Activated CD8-positive, alpha-beta memory T cell treated with anti-CD3 and anti-CD28 coated beads, Interleukin-2, amount 50 U/mL, for 4 hours (primary cell): ENCODE measurements around the gene MCTP2.

Experiments
- DNase-seq: peaks from one replicate; pipeline ENCODE4 v3.0.0-alpha.2; 2020

Gene MCTP2

DNA sequence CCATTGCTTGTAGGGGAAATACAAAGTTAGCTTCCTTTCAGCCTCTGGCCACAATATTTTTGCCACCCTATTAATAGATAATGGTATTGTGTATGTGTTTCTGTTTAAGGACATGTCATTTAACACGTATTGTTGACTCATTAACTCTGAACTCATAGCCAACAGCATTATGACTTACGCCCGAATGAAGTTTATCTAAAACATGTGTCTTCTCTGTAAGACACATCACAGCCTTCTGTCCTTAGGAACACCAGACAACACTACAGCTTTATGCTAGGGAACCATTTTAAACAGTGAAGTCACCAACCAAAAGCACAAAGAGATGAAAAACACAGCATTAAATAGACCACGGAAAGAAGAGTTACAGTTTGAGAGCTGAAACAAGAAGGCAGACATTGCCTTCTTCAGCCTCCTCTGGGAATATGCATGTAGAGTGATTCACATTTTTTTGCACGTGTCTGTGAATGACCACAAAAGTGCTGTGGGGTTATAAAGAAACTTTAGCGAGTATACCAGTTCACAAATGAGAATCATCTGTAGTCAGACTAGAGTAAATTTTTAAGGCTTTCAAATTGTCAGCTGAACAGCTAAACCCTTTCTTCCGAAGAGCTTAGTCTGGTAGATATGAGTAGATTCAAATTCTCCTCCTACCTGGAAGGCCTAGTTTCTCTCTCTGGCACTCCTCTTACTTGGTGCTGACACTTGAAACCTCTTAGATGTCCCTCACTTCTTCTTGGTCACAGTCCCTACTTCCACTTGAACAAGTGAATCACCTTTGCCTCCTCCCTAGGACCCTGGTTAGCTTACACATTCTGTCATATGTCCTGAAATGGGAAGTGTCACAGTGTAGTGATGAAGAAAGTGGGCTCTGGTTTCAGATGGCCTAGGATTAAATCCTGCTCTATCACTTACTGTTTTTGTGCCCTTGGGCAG, 32.2 kb downstream of the MCTP2 start:
- no peak for DNase-seq

DNA sequence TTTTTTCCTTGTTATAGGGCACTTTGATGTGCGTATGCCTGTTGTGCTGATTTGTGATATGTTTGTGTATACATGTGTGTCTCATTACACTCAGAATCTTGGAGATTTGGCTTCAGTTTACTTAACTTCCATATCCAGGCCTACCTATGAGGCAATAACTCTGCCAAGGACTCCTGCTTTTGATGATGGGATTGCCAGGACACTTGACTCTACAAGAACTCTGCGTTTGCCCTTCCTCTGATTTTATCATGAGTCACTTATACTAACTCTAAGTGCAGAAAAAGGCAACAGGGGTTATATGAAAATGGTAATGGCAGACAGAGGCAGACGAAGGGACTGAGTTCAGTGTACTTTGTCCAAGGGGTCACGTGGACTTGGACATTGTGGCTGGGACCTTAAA, 33.6 kb downstream of the MCTP2 start:
- no peak for DNase-seq

DNA sequence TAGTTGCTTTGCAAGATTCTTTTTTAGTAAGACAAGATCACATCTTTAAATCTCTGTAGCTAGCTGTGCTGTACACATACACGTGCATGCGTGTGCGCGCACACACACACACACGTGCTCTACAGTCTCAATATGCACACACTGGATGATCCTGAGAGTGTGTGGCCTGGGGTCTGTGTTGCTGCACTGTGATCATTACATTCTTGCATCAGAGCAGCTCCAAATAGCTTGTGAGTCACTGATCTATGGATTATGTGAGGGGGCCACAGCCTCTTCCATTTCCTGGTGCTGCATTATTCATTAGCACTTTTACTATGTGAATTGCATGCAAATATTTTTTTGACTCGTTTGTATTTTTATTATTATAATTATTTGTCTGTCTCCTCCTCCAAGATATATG, 34.6 kb downstream of the MCTP2 start:
- DNase-seq, result no peak

DNA sequence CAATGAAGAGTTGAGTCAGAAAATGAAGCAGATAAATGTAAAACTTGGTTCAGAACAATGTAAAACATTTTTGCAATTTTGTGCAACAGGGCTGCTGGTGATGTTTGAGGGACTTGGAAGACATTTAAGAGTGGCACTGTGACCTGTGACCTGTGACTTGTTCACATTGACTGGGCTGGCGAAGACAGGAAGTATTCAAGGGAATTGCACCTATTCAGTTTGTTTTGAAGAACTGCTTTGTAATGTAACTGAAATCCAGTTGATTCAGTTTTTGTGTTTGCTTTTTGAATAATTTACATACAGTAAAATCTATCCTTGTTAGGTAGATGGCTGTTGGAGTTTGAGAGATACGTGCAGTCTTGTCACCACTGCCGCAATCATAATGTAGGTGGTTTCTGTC, 35.4 kb downstream of the MCTP2 start:
- DNase-seq, result no peak

DNA sequence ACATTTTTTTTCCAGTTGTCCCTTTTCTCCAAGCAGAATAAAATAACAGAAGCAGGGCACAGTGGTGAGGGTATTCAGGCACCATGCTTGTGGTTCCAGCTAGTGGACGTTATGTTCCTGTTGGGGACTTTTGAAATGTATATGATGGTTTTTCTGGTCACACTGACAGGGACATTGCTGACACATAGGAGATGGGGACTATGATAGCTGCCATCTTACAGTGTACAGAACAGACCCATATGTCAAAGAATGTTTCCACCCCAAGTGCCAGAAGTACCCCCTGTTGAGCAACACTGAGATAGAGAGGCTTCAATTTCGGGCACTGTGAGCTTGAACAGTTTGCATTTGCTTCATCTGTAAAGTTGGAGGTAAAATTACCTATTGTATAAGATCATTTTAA, 38.6 kb downstream of the MCTP2 start:
- no peak for DNase-seq

DNA sequence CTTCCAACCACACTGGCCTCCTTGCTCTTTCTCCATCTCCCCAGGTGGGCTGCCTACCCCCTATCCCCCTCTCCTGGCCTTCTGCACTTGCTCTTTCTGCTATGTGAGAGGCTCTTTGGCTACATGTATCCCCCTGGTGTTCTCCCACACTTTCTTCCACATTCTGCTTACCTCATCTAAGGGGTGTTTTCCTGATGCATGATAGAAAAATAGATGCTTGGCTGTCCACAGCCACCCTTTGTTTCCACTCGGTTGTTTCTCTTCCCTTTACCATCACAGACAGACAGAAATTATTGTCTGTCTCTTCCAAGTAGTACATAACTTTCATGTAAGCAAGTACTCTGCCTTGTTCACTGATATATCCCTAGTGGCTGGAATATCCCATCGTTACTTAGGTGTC, 39.2 kb downstream of the MCTP2 start:
- DNase-seq, result no peak

DNA sequence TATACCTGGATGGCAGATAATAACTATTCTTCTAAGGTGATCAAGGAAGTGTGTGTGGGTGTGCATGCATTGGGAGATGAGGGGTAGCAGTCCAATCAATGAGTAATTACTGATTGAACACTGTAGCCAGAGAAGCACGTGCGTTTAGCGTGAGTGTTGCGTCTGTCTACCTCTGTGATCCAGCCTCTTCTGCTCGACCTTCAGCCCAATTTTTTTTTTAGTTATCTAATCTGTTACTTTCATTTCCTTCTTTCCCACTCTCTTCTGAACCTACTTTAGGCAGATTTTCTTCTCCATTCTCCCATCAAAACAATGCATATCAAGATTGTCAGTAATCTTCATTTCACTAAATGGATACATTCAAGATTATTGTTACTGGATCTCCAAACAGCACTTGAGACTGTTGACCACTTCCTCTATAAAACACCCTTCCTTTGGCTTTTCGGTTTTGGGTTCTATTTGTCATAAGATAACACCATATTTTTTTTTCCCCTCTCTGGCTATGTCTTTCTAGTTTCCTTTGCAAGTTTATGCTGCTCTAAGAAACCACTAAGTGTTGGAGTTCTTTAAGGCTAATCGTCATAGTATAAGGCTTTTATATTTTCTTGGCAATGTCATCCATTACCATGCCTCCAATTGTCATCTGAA, 41.0 kb downstream of the MCTP2 start:
- DNase-seq, result no peak

DNA sequence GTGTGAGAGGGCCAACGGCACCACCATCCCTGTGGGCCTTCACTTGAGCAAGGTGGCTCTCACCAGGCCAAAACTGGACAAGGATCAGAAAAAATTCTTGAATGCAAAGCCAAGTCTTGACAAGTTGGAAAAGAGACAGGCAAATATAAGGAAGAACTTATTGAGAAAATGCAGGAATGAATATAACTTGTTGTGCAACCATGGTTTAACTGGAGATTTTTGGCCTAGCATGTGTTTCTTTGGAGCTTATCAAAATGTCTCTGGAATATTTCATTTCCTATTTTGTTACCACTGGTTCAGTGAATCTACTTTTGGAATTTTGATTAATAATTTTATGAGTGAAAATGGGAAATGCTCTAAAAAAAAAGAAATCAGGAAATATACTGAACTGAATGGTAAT, 42.5 kb downstream of the MCTP2 start:
- DNase-seq, result no peak

DNA sequence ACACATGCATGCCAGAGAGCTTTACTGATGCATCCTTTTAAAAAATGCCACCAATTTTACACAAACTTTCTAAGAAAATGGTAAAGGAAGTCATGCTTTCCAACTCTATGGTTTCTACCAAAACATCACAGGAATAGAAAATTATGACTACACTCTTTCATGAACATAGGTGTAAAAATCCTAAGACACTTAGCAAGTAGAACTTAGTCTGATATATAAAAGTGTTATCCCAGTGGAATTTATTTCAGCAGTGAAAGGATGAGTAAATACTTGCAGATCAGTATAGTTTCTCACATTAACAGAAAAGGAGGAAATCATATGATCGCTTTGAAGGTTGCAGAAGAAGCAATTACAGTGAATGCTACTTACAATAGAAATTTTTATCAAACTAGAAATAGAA, 43.4 kb downstream of the MCTP2 start:
- no peak for DNase-seq

DNA sequence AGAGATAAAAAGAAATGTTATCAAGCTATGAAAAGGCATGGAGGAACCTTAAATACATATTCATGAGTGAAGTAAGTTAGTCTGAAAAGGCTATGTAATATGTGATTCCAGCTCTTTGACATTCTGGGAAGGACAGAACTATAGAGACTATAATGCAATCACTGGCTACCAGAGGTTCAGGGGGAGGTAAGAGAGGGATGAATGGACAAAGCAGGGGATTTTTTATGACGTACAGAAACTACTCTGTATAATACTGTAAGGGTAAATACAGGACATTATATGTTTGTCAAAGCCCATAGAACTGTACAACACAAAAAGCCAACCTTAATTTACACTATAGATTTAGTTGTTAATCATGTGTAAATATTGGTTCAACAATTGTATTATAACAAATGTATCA, 46.1 kb downstream of the MCTP2 start:
- DNase-seq, result no peak

DNA sequence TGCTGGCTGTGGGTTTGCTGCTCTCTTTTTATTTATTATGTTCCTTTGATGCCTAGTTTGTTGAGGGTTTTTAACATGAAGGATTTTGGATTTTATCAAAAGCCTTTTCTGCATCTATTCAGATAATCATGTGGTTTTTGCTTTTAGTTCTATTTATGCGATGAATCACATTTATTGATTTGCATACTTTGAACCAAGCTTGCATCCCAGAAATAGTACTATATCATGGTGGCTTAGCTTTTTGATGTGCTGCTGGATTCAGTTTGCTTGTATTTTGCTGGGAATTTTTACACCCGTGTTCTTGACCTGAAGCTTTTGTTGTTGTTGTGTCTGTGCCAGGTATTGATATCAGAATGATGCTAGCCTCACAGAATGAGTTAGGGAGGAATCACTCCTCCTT, 48.4 kb downstream of the MCTP2 start:
- no peak for DNase-seq

DNA sequence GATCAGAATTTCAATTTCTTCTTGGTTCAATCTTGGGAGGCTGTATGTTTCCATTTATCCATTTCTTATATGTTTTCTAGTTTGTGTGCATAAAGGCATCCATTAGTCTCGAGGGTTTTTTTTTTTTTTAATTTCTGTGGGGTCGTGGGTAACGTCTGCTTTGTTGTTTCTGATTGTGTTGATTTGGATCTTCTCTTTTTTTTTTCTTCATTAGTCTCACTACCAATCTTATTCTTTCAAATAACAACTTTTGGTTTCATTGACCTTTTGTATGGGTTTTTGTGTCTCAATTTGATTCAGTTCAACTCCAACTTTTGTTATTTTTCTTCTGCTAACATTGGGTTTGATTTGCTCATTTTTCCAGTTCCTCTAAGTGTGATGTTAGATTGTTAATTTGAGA, 48.9 kb downstream of the MCTP2 start:
- DNase-seq, result no peak

DNA sequence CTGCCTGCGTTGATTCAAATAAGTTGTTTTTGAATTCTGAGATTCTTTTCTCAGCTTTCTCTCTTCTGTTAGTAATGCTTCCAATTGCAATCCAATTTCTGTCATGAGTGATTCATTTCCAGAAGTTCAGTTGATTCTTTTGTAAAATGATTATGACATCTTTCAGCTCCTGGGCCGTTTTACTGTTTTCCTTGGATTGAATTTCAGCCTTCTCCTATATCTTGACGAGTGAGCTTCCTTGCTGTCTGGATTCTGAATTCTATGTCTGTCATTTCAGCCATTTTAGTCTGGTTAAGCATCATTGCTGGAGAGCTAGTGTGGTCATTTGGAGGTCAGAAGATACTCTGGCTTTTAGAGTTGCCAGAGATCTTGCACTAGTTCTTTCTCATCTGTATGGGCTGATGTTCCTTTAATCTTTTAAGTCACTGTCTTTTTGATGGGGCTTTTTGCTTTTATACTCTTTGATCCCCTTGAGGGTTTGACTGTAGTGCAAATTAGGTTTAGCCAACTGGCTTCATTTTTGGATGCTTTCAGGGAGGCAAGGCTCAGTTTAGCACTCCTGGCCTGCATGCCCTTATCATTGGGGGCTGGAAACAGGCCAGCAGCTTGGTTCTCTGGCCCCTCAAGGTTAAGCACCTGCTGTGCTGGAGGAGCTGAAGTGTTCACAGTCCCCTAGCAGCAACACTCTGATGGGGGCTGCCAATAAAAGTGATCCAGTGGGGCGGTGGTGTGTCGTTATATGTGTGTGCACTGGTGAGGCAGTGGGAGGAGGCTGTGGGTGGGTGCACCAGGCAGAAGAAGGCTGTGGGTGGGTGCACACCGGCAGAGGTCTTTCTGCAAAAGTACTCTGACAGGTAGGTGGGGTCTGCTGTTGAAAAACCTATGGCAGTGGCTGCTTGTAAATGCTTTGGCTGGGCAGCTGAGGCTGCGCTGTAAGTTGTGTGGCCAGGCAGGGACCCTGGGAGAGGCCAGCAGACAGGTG, 51.2 kb downstream of the MCTP2 start:
- DNase-seq, result no peak

DNA sequence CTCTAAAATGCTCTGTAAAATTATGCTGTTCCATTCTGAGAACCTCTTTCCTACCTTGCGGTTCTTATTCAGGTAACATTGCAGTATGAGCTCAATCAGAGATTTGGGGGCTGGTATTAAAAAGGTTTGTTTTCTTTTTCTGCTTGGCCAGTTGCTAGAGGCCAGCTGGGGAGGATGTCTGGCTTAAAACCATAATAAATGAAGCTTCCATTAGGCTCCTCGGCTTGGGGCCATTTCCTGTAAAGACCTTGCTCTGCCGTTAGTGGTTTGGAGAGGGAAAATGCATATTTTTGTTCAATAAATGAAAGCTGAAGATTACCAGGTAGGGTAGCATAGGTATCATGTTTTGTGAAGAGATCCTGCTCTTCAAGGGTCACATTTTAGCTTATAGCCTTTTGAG, 55.2 kb downstream of the MCTP2 start:
- no peak for DNase-seq

DNA sequence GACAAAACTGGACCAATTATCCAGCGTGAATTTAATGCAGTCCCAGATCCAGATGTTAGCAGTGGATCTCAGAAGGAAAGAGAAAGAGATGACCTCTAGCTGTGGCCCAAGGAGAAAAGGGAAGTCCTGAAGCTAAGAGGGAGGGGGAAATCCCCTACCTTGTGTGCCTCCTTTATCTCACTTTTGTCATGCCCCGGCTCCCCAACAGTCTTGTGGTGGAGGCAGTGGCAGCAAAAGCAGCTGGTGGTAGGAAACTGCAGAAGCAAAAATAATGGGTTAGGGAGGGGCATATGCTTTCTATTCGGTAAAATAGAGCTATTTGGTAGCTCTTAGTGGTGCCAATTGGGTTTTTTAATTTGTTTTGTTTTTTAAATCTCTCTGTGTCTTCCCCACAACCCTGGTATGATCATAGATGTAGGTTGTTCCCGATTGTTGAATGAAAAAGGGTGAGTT, 56.5 kb downstream of the MCTP2 start:
- peak; percentile 29 for DNase-seq

DNA sequence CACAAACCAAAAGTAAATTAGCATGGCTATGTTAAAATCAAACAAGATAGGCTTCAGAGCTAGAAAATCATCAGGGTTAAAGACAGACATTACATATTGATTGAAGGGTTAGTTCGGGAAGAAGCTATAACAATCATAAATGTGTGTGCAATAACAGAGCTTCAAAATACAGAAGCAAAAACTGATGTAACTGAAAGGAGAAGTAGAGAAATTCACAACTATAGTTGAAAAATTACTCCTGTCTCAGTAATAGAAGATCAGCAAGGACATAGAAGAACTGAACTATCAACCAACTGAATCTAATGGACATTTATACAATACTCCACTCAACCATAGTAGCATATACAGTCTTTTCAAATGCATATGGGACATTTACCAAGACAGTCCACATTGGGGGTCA, 59.4 kb downstream of the MCTP2 start:
- DNase-seq, result no peak

DNA sequence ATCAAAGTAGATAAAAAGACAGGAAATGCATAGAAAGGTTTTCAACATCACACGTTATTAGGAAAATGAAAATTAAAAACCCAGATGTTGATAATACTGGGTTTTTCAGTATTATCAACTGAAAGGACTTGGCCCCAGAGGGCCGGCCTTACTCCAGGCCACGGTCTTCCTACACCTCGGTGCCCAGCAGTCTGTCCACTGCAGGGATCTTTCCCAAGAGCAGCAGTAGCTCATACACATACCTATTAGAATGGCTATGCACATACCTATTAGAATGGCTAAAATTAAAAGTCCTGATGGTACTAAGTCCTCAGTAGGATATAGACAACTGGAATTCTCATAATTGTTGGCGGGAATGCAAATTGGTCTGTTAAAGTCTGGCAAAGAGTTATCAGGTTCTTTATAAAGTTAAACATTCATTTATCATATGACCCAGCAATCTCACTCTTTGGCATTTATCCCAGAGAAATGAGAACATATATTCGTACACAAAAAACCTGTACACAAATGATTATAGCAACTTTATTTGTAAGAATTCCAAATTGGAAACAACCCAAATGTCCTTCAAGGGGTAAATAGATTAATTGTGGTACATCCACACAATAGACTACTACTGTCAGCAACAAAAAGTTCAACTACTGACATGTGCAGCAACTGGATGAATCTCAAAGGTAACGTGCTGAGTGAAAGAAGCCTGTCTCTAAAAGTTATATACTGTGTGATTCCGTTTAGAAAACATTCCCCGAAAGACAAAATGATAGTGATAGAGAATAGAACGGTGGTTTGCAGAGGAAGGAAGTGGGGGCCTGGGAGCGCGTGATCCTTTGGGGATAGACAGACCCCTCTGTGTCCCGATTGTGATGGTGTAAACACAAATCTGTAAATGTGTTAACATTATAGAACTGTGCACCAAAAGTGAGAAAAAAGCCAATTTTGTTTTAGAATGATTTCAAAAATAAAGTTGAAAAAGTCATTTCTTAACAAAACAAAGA, 62.3 kb downstream of the MCTP2 start:
- no peak for DNase-seq

DNA sequence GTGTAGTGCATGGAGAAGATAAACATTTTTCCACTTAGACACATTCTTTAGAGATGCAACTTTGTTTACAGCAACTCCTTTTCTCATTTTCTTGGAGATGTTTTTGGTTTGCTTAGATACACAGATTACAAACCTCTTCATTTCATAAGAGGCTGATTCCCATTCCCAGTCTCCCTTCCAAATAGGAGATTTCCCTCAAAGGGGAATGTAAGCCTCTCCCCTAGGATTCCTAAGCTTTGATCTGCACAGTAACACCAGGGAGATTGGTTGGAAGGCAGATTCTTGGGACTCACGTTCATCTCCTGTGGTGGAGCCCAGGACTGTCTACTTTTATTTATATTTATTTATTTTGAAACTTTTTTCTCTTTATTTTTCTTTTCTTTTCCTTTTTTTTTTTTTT, 63.2 kb downstream of the MCTP2 start:
- DNase-seq, result no peak

DNA sequence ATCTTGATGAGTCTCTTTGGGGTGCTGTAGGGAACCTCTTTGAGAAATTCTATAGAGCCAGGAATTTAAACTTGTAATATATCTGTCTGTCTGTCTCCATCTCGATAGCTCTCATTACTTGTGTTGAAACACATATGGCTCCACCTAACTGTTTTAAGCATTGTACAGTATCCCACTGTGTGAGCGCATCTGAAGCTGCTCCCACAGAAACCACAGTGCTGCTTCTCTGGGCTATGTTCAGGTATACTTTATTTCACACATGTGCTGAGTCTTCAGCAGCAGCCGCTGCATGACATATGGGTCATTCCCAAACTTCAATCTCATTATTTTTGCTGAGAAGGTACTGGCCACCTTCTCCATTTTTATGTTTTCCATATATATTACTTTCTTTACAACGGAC, 63.9 kb downstream of the MCTP2 start:
- DNase-seq, result no peak

DNA sequence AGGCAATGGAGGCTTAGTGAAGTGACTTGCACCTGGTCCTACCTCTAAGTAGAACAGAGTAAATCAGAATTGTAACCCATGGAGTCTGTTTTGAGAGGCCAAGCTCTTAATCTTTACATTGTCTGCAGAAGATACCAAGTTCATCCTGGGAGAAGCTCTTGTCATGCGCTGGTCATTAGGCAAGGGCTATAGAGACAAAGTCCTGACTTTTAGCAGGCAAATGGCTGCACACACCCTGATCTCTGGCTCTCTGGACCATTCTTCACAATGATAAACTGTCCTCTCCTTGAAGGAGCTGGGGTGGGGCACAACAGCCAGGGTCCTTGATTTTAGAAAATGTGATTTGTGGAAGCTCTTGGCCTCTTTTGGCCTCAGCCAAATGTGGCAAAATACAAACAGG, 65.4 kb downstream of the MCTP2 start:
- DNase-seq, result no peak

DNA sequence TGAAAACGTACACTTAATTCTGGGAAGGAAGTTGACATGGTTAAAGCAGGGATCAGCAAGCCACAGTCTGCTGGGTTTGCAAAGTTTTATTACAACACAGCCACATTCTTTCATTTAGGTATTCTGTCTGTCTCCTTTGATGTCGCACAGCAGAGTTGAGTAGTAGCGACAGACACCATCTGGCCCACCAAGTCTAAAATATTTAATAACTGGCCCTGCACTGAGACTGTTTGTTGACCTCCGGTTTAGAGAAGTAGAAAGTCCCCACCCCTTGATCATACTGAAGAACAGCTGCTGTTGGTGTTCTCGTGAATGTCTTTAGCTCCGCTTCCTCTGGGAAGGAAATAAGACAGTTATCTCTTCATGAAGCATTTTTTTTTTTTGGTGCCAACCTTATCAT, 66.2 kb downstream of the MCTP2 start:
- DNase-seq, result no peak

DNA sequence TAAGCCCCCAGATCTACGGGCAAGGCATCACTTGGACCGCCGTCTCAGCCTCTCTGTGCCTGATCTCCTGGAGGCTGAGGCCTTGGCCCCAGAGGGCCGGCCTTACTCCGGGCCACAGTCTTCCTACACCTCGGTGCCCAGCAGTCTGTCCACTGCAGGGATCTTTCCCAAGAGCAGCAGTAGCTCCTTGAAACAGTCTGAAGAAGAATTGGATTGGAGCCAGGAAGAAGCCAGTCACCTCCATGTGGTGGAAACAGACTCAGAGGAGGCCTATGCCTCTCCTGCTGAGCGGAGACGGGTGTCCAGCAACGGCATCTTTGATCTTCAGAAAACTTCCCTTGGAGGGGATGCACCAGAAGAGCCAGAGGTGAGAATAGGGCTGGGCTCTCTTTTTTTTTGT, 67.0 kb downstream of the MCTP2 start:
- no peak for DNase-seq
